Measurements from ENCODE around the gene SMAD7. TPM values are rescaled to one million over a fixed set of nuclear protein-coding genes. Genes with fewer than 3 reads are reported as not detected.

SMAD7 gene
- total and polyA plus RNA-seq, 4 donors = 11.8 to 58.8 (median 35.8) TPM

DNA sequence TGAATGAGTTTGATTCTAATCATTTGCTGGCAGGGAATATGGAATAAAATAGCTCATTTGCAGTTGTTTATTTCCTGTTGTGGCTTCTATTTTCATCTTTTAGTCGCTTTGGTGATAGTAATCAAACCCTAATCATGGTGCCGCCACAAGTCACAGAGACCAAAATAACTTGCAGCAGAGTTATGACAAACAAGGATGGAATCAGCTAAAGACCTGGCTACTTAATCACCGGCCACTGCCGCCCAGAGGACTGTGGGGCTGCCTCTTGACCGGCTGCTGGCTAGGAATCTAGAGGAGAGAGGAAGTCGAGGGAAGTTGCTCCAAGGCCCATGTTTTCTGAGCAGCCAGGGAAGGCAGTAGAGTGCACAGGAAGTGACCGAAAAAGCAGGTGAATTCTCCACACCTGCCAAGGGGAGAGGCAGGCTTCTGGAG, 5.1 kb upstream of the SMAD7 start:
- Histone ChIP-seq H3K27me3 (ENCODE audit: control insufficient read depth in 3 of 3, insufficient read depth in 3 of 3, low read length in 2 of 3) (no peaks in the 10 kb centered on the region), H3K4me3 (no peak overlapping the region), H3K9ac (ENCODE audit: insufficient read depth in 1 of 2, low read length in 2 of 2) (peak overlapping the region in 1 of 2 donors; percentile 2), H3K27ac (ENCODE audit: low read depth in 1 of 2, low read length in 1 of 2) (peak overlapping the region; percentile 87 to 89), H3K36me3 (ENCODE audit: control insufficient read depth in 4 of 4, insufficient read depth in 4 of 4, low read length in 4 of 4) (no peaks in the 10 kb centered on the region), H3K4me1 (ENCODE audit: control insufficient read depth in 5 of 5, insufficient read depth in 5 of 5, low read length in 5 of 5) (peaks cover 12 to 25% (median 17%) of the 10 kb centered on the region in 5 donors), H3K9me3 (ENCODE audit: control insufficient read depth in 4 of 4, insufficient read depth in 3 of 4, low read length in 3 of 4) (no peaks in the 10 kb centered on the region)
- DNase-seq = peak; percentile 54 to 67 (median 67)
- ATAC-seq (ENCODE audit: insufficient read depth, low FRiP score) = no peak
- TF ChIP-seq, protein P1, sequence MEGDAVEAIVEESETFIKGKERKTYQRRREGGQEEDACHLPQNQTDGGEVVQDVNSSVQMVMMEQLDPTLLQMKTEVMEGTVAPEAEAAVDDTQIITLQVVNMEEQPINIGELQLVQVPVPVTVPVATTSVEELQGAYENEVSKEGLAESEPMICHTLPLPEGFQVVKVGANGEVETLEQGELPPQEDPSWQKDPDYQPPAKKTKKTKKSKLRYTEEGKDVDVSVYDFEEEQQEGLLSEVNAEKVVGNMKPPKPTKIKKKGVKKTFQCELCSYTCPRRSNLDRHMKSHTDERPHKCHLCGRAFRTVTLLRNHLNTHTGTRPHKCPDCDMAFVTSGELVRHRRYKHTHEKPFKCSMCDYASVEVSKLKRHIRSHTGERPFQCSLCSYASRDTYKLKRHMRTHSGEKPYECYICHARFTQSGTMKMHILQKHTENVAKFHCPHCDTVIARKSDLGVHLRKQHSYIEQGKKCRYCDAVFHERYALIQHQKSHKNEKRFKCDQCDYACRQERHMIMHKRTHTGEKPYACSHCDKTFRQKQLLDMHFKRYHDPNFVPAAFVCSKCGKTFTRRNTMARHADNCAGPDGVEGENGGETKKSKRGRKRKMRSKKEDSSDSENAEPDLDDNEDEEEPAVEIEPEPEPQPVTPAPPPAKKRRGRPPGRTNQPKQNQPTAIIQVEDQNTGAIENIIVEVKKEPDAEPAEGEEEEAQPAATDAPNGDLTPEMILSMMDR (IDR thresholded peaks at IDR 0.05; ENCODE audit: control extremely low read depth, extremely low read depth) = no peak
- WGBS, 2 donors = 23 to 43% methylated on average over 7 of the region's 7 CpGs

DNA sequence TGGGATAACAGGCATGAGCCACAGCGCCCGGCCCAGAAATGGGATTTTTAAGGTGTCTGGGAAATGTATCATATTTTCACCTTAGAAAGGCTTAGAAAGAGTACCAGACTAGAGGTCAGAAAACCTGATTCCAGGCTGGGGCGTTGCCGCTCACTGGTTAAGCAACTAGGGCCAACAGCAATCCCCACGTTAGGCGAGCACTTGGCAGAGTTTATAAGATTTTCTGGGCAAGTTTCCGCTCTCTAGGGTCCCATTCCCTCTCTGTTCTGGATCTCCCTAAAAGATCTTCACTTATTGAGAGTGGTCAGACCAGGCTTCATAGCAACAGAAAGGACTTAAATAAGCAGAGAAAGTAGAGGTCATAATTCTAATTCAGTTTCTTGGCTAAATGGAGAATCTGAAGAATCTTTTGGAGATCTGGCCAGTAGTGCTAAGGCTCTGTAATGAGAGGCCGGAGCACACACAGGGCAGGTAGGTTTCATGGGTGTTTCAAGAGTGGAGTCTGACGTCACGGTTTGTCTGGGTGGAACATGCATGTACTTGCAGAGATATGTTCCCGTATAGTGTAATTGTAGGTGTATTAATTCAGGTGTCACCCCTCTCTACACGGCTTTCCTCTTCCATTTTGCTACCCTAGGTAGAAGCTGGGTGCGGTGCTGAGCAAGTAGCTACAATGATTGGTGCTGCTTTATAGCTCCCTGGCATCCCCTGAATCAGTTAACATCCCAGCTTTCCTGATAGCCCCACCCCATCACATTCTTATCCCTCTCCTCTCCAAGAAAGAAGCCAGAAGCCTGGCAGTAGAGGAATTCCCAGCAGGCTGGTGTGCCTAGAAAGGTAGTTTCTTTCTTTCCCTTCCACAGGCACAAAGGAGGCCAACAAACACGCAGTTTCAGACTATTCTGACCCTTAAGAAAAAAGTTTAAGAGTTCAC, 4.4 kb upstream of the SMAD7 start:
- H3K9ac ChIP-seq (ENCODE audit: insufficient read depth in 1 of 2, low read length in 2 of 2) = peak overlapping the region in 1 of 2 donors; percentile 2
- TF ChIP-seq, protein P1 (IDR thresholded peaks at IDR 0.05; ENCODE audit: control extremely low read depth, extremely low read depth) = no peak
- no peak for ATAC-seq (ENCODE audit: insufficient read depth, low FRiP score)

DNA sequence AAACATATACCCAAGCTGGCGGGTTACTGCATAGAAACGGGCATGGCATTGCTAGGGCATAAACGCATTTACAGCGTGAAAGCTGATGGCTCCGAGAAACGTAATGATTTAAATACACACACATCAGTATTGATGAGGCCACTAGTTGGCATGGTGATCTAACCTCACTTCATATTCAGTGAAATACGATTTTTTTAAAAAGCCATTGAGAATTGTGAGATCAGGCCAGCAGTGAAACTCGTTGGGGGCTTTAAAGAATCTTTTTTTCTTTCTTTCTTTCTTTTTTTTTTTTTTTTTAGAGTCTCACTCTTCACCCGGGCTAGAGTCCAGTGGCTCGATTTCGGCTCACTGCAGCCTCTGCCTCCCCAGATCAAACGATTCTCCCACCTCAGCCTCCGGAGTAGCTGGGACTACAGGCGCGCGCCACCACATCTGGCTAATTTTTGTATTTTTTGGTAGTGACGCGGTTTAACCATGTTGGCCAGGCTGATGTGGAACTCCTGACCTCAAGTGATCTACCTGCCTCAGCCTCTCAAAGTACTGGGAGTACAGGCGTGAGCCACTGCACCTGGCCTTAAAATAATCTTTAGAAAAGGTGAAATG, 2.4 kb upstream of the SMAD7 start:
- WGBS, 2 donors = 53 to 65% methylated on average over 19 of the region's 19 CpGs
- TF ChIP-seq, protein P1 (IDR thresholded peaks at IDR 0.05; ENCODE audit: control extremely low read depth, extremely low read depth) = no peak
- no peaks in the 10 kb centered on the region for H3K9me3 ChIP-seq (ENCODE audit: control insufficient read depth in 4 of 4, insufficient read depth in 3 of 4, low read length in 3 of 4)
- no peaks in the 10 kb centered on the region for H3K27me3 ChIP-seq (ENCODE audit: control insufficient read depth in 3 of 3, insufficient read depth in 3 of 3, low read length in 2 of 3)
- no peak overlapping the region for H3K4me3 ChIP-seq
- peaks cover 10 to 26% (median 17%) of the 10 kb centered on the region in 5 donors for H3K4me1 ChIP-seq (ENCODE audit: control insufficient read depth in 5 of 5, insufficient read depth in 5 of 5, low read length in 5 of 5)
- DNase-seq (no peak), ATAC-seq (ENCODE audit: insufficient read depth, low FRiP score) (no peak)
- H3K27ac ChIP-seq (ENCODE audit: low read depth in 1 of 2, low read length in 1 of 2) = peak overlapping the region; percentile 99
- peak overlapping the region; percentile 21 to 88 for H3K9ac ChIP-seq (ENCODE audit: insufficient read depth in 1 of 2, low read length in 2 of 2)
- H3K36me3 ChIP-seq (ENCODE audit: control insufficient read depth in 4 of 4, insufficient read depth in 4 of 4, low read length in 4 of 4) = peaks cover 0 to 8% (median 0%) of the 10 kb centered on the region in 4 donors

More for the DNA sequence above, 4.4 kb upstream of the SMAD7 start:
- Histone ChIP-seq H3K27ac (ENCODE audit: low read depth in 1 of 2, low read length in 1 of 2) (peak overlapping the region; percentile 87 to 89), H3K4me3 (no peak overlapping the region), H3K36me3 (ENCODE audit: control insufficient read depth in 4 of 4, insufficient read depth in 4 of 4, low read length in 4 of 4) (no peaks in the 10 kb centered on the region), H3K9me3 (ENCODE audit: control insufficient read depth in 4 of 4, insufficient read depth in 3 of 4, low read length in 3 of 4) (no peaks in the 10 kb centered on the region), H3K4me1 (ENCODE audit: control insufficient read depth in 5 of 5, insufficient read depth in 5 of 5, low read length in 5 of 5) (peaks cover 10 to 25% (median 17%) of the 10 kb centered on the region in 5 donors), H3K27me3 (ENCODE audit: control insufficient read depth in 3 of 3, insufficient read depth in 3 of 3, low read length in 2 of 3) (no peaks in the 10 kb centered on the region)
- peak in 1 of 3 donors; percentile 30 for DNase-seq
- 69 to 84% methylated on average over 14 of the region's 14 CpGs for WGBS, 2 donors

All from lung (tissue), 12 donors.